ENCODE results near the gene REPS2.

The REPS2 gene

DNA sequence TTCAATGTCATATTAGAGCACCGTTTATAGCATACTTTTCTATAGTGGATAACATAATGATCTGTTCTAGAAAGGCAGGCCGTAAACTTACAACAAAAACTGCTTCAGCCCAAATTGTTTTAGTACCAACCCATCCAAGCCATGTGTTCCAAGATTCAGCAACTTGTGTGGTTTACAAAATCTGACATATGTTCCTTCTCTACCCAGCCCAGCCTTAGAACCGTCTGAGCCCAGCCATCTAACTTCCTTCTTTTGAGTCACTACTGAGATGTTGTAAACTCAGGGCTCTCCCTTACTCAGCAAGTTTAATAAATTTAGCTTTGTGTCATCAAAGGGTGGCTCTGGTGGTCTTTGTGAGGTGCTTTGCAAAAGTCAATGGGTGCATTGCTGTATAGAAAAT, 32.4 kb upstream of the REPS2 start:
- H3K27ac ChIP-seq (ENCODE audit: low read depth, low read length) = no peak overlapping the region
- H3K79me2 ChIP-seq (ENCODE audit: control insufficient read depth, insufficient read depth, low read length, poor library complexity) = no peaks in the 10 kb centered on the region
- no peak overlapping the region for H2BK5ac ChIP-seq (ENCODE audit: low read depth, low read length, poor library complexity)
- H3K18ac ChIP-seq (ENCODE audit: low read length) = no peak overlapping the region
- H4K12ac ChIP-seq (ENCODE audit: low read depth, low read length) = no peak overlapping the region
- peaks cover 2% of the 10 kb centered on the region for H3K79me1 ChIP-seq (ENCODE audit: low read length)
- no peak overlapping the region for H3K23ac ChIP-seq (ENCODE audit: low read length)
- no peaks in the 10 kb centered on the region for H3K27me3 ChIP-seq (ENCODE audit: insufficient read depth, low read length)
- H3K4me1 ChIP-seq (ENCODE audit: control insufficient read depth in 1 of 2, insufficient read depth in 2 of 2, low read length in 2 of 2) = no peaks in the 10 kb centered on the region
- H3K9ac ChIP-seq (ENCODE audit: low read length) = no peak overlapping the region
- no peak for DNase-seq
- H2AFZ ChIP-seq (ENCODE audit: insufficient read depth, low read length, poor library complexity) = no peak overlapping the region
- no peak overlapping the region for H4K91ac ChIP-seq (ENCODE audit: low read depth, low read length)
- WGBS (ENCODE audit: extremely low coverage, insufficient coverage, insufficient read length) = no CpG with 5 or more reads among the region's 3 CpGs
- no peak overlapping the region for H3K14ac ChIP-seq (ENCODE audit: low read length)
- H3K9me3 ChIP-seq (ENCODE audit: insufficient read depth, low read depth, low read length) = no peaks in the 10 kb centered on the region
- H3K36me3 ChIP-seq (ENCODE audit: control insufficient read depth in 1 of 2, insufficient read depth in 2 of 2, low read length in 2 of 2) = no peaks in the 10 kb centered on the region
- H3K4me2 ChIP-seq (ENCODE audit: low read length) = no peak overlapping the region
- H2BK12ac ChIP-seq (ENCODE audit: low read length) = no peak overlapping the region
- H2AK5ac ChIP-seq (ENCODE audit: low read length) = peak overlapping the region; percentile 29
- no peak overlapping the region for H4K8ac ChIP-seq (ENCODE audit: low read depth, low read length)
- no peak overlapping the region for H3K4ac ChIP-seq (ENCODE audit: low read depth, low read length)
- H3K4me3 ChIP-seq (ENCODE audit: low read depth, low read length) = no peak overlapping the region
- H2BK120ac ChIP-seq (ENCODE audit: insufficient read depth, low read length, poor library complexity) = no peak overlapping the region

DNA sequence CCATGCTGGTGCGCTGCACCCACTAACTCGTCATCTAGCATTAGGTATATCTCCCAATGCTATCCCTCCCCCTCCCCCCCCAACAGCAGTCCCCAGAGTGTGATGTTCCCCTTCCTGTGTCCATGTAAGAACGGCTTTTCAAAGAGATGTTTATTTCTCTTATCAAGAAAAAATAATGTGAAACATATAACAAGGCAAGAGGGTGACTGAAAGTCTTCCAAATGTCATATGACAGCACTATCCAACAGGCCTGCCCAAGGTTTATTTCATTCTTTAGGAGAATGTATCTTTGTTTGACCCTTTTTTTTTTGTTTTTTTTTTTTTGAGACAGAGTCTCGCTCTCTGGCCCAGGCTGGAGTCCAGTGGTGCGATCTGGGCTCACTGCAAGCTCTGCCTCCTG, 29.9 kb upstream of the REPS2 start:
- Histone ChIP-seq H2BK120ac (ENCODE audit: insufficient read depth, low read length, poor library complexity) (no peak overlapping the region), H3K4ac (ENCODE audit: low read depth, low read length) (no peak overlapping the region), H3K27me3 (ENCODE audit: insufficient read depth, low read length) (no peaks in the 10 kb centered on the region), H2BK5ac (ENCODE audit: low read depth, low read length, poor library complexity) (no peak overlapping the region), H3K14ac (ENCODE audit: low read length) (no peak overlapping the region), H3K79me2 (ENCODE audit: control insufficient read depth, insufficient read depth, low read length, poor library complexity) (no peaks in the 10 kb centered on the region), H3K18ac (ENCODE audit: low read length) (no peak overlapping the region), H2AK5ac (ENCODE audit: low read length) (no peak overlapping the region), H4K12ac (ENCODE audit: low read depth, low read length) (no peak overlapping the region), H4K8ac (ENCODE audit: low read depth, low read length) (no peak overlapping the region), H2BK12ac (ENCODE audit: low read length) (no peak overlapping the region), H3K79me1 (ENCODE audit: low read length) (no peaks in the 10 kb centered on the region), H3K27ac (ENCODE audit: low read depth, low read length) (no peak overlapping the region), H2AFZ (ENCODE audit: insufficient read depth, low read length, poor library complexity) (no peak overlapping the region), H3K4me3 (ENCODE audit: low read depth, low read length) (no peak overlapping the region), H3K4me2 (ENCODE audit: low read length) (no peak overlapping the region), H3K23ac (ENCODE audit: low read length) (no peak overlapping the region), H3K4me1 (ENCODE audit: control insufficient read depth in 1 of 2, insufficient read depth in 2 of 2, low read length in 2 of 2) (no peaks in the 10 kb centered on the region), H4K91ac (ENCODE audit: low read depth, low read length) (no peak overlapping the region), H3K9me3 (ENCODE audit: insufficient read depth, low read depth, low read length) (no peaks in the 10 kb centered on the region), H3K9ac (ENCODE audit: low read length) (no peak overlapping the region), H3K36me3 (ENCODE audit: control insufficient read depth in 1 of 2, insufficient read depth in 2 of 2, low read length in 2 of 2) (no peaks in the 10 kb centered on the region)
- WGBS (ENCODE audit: extremely low coverage, insufficient coverage, insufficient read length) = no CpG with 5 or more reads among the region's 5 CpGs
- DNase-seq = no peak

DNA sequence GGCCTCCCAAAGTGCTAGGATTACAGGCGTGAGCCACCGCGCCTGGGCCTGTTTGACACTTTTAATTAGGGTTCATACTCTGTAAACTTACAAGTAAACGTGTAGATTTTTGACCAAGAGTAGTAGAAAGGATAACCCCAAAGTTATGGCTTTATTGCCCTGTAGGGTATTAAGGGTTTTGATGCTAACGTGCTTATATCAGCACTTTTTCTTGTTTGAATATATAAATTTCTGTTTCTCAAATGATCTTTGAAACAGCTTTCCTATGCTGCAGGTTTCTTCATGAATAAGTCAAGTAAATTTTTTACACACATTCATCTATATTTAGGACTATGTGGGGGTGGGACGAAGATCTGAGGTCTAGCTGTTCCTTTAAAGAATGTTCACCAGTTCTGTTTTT, 29.3 kb upstream of the REPS2 start:
- Histone ChIP-seq H3K4me3 (ENCODE audit: low read depth, low read length) (no peak overlapping the region), H4K8ac (ENCODE audit: low read depth, low read length) (no peak overlapping the region), H3K27me3 (ENCODE audit: insufficient read depth, low read length) (no peaks in the 10 kb centered on the region), H3K79me1 (ENCODE audit: low read length) (no peaks in the 10 kb centered on the region), H2AK5ac (ENCODE audit: low read length) (no peak overlapping the region), H3K79me2 (ENCODE audit: control insufficient read depth, insufficient read depth, low read length, poor library complexity) (no peaks in the 10 kb centered on the region), H2AFZ (ENCODE audit: insufficient read depth, low read length, poor library complexity) (no peak overlapping the region), H3K4me1 (ENCODE audit: control insufficient read depth in 1 of 2, insufficient read depth in 2 of 2, low read length in 2 of 2) (no peaks in the 10 kb centered on the region), H3K9me3 (ENCODE audit: insufficient read depth, low read depth, low read length) (no peaks in the 10 kb centered on the region), H3K4ac (ENCODE audit: low read depth, low read length) (no peak overlapping the region), H3K14ac (ENCODE audit: low read length) (no peak overlapping the region), H3K27ac (ENCODE audit: low read depth, low read length) (no peak overlapping the region), H2BK5ac (ENCODE audit: low read depth, low read length, poor library complexity) (no peak overlapping the region), H3K36me3 (ENCODE audit: control insufficient read depth in 1 of 2, insufficient read depth in 2 of 2, low read length in 2 of 2) (no peaks in the 10 kb centered on the region), H4K12ac (ENCODE audit: low read depth, low read length) (no peak overlapping the region), H3K23ac (ENCODE audit: low read length) (no peak overlapping the region), H4K91ac (ENCODE audit: low read depth, low read length) (no peak overlapping the region), H3K18ac (ENCODE audit: low read length) (no peak overlapping the region), H3K4me2 (ENCODE audit: low read length) (no peak overlapping the region), H2BK120ac (ENCODE audit: insufficient read depth, low read length, poor library complexity) (no peak overlapping the region), H3K9ac (ENCODE audit: low read length) (no peak overlapping the region), H2BK12ac (ENCODE audit: low read length) (no peak overlapping the region)
- DNase-seq = no peak
- WGBS (ENCODE audit: extremely low coverage, insufficient coverage, insufficient read length) = no CpG with 5 or more reads among the region's 6 CpGs

DNA sequence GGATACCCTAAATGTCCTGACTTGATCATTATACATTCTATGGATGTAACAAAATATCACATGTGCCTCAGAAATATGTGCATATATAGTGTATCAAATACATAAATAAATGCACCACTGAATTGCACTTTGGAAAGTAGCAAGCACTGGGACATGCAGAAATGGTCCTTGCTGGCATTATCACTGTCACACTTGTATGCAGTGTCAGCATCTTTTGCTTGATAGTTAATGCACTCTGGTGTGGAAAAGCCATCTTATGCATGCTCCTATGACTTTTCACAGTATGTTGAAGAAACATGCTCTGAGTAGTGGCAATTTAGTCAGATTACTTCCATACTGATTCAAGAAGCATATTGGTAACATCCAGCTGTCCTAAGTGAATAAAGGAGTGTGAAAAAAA, 27.5 kb upstream of the REPS2 start:
- Histone ChIP-seq H3K4ac (ENCODE audit: low read depth, low read length) (no peak overlapping the region), H3K79me2 (ENCODE audit: control insufficient read depth, insufficient read depth, low read length, poor library complexity) (no peaks in the 10 kb centered on the region), H3K9me3 (ENCODE audit: insufficient read depth, low read depth, low read length) (no peaks in the 10 kb centered on the region), H2AK5ac (ENCODE audit: low read length) (no peak overlapping the region), H3K36me3 (ENCODE audit: control insufficient read depth in 1 of 2, insufficient read depth in 2 of 2, low read length in 2 of 2) (no peaks in the 10 kb centered on the region), H2AFZ (ENCODE audit: insufficient read depth, low read length, poor library complexity) (no peak overlapping the region), H3K14ac (ENCODE audit: low read length) (no peak overlapping the region), H3K27ac (ENCODE audit: low read depth, low read length) (no peak overlapping the region), H3K4me1 (ENCODE audit: control insufficient read depth in 1 of 2, insufficient read depth in 2 of 2, low read length in 2 of 2) (no peaks in the 10 kb centered on the region), H2BK120ac (ENCODE audit: insufficient read depth, low read length, poor library complexity) (no peak overlapping the region), H3K4me3 (ENCODE audit: low read depth, low read length) (no peak overlapping the region), H4K12ac (ENCODE audit: low read depth, low read length) (no peak overlapping the region), H3K4me2 (ENCODE audit: low read length) (no peak overlapping the region), H2BK5ac (ENCODE audit: low read depth, low read length, poor library complexity) (no peak overlapping the region), H3K9ac (ENCODE audit: low read length) (no peak overlapping the region), H3K27me3 (ENCODE audit: insufficient read depth, low read length) (no peaks in the 10 kb centered on the region), H2BK12ac (ENCODE audit: low read length) (no peak overlapping the region), H3K79me1 (ENCODE audit: low read length) (no peaks in the 10 kb centered on the region), H3K18ac (ENCODE audit: low read length) (no peak overlapping the region), H4K91ac (ENCODE audit: low read depth, low read length) (no peak overlapping the region), H3K23ac (ENCODE audit: low read length) (no peak overlapping the region), H4K8ac (ENCODE audit: low read depth, low read length) (no peak overlapping the region)
- no peak for DNase-seq

DNA sequence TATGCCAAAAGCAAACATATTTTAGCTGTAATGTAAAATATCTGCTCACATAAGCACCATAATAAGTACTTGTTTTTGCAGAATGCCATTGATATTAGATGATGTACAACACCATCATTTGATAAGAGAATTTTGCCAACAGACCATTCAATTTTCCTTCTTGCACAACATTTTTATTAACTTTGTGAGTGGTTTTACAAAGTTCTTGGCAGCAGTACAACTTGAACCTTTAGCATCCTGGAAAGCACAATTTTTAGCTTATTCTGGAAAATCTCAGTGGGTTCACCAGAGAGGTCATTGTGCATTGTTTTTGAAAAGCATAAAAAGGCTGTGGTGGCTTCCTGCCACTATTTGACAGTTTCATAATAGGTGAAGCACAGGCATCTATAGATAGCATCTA, 26.4 kb upstream of the REPS2 start:
- Histone ChIP-seq H3K36me3 (ENCODE audit: control insufficient read depth in 1 of 2, insufficient read depth in 2 of 2, low read length in 2 of 2) (no peaks in the 10 kb centered on the region), H2BK12ac (ENCODE audit: low read length) (no peak overlapping the region)

More for the DNA sequence above, 26.4 kb upstream of the REPS2 start:
- Histone ChIP-seq H3K4me2 (ENCODE audit: low read length) (no peak overlapping the region), H4K8ac (ENCODE audit: low read depth, low read length) (no peak overlapping the region), H3K23ac (ENCODE audit: low read length) (no peak overlapping the region), H3K27me3 (ENCODE audit: insufficient read depth, low read length) (no peaks in the 10 kb centered on the region), H3K79me1 (ENCODE audit: low read length) (no peaks in the 10 kb centered on the region), H3K14ac (ENCODE audit: low read length) (no peak overlapping the region), H3K79me2 (ENCODE audit: control insufficient read depth, insufficient read depth, low read length, poor library complexity) (no peaks in the 10 kb centered on the region), H3K4ac (ENCODE audit: low read depth, low read length) (no peak overlapping the region), H4K91ac (ENCODE audit: low read depth, low read length) (no peak overlapping the region), H3K18ac (ENCODE audit: low read length) (no peak overlapping the region), H4K12ac (ENCODE audit: low read depth, low read length) (no peak overlapping the region), H2BK5ac (ENCODE audit: low read depth, low read length, poor library complexity) (no peak overlapping the region), H2AK5ac (ENCODE audit: low read length) (no peak overlapping the region), H3K4me1 (ENCODE audit: control insufficient read depth in 1 of 2, insufficient read depth in 2 of 2, low read length in 2 of 2) (no peaks in the 10 kb centered on the region), H3K27ac (ENCODE audit: low read depth, low read length) (no peak overlapping the region), H3K9me3 (ENCODE audit: insufficient read depth, low read depth, low read length) (no peaks in the 10 kb centered on the region), H2BK120ac (ENCODE audit: insufficient read depth, low read length, poor library complexity) (no peak overlapping the region), H3K4me3 (ENCODE audit: low read depth, low read length) (no peak overlapping the region), H2AFZ (ENCODE audit: insufficient read depth, low read length, poor library complexity) (no peak overlapping the region), H3K9ac (ENCODE audit: low read length) (no peak overlapping the region)
- DNase-seq = no peak

All from trophoblast cell (in vitro differentiated cells and primary cell).